HCT116 (cell line): ENCODE measurements around the gene SOD3. TPM values are rescaled to one million over a fixed set of nuclear protein-coding genes. Genes with fewer than 3 reads are reported as not detected.

Experiments
- ATAC-seq: fragments of 200-7000 bp; cut with Tn5 transposase; 2 replicates; pipeline ENCODE4 v1.9.1; 2020; ENCODE audit warnings: mild to moderate bottlenecking, moderate library complexity
- BruUV-seq: library from RNA; stranded (reverse); fragments of 400-500 nt; replicated peaks from 2 replicates; lab custom pipeline; 2021; lab: Mats Ljungman, UMichigan
- CTCF ChIA-PET: fragments of 300-600 bp; sonication (Branson Sonifier 250); formaldehyde crosslinking; loops from one replicate; lab custom pipeline; 2021; ENCODE audit warnings: antibody characterized with exemption; lab: Charles Lee
- POLR2A ChIA-PET: fragments of 300-600, 350-600 bp; sonication (Branson Sonifier 250); formaldehyde crosslinking; loops from one replicate; lab custom pipeline; 2021; ENCODE audit warnings: antibody characterized with exemption; lab: Charles Lee
- RAD21 ChIA-PET, 2 experiments: fragments of 300-600 bp; sonication (Branson Sonifier 250); formaldehyde crosslinking; loops; one replicate each; lab custom pipeline; 2023; ENCODE audit warnings: low total read pairs in 2 of 2; ENCODE audit not compliant: uncharacterized antibody in 2 of 2, unreplicated experiment in 2 of 2, low non-redundant PET in 1 of 2; lab: Charles Lee
- DNase-seq: peaks from one replicate; pipeline ENCODE4 v3.0.0-alpha.2; 2010; ENCODE audit warnings: low read depth, low spot score
- H2AFZ ChIP-seq: fragments of 200-600 bp; shearing (Covaris generic), sonication (generic); 2 replicates; pipeline ENCODE4 v1.6.1; 2017; ENCODE audit warnings: low read depth, mixed run types, mixed read lengths, antibody characterized with exemption, low read length; ENCODE audit not compliant: poor library complexity, severe bottlenecking
- H3K27ac ChIP-seq: 2 replicates; pipeline ENCODE4 v1.5.1; 2012; ENCODE audit warnings: low read depth, low read length
- H3K27me3 ChIP-seq: fragments of 200-600 bp; sonication (generic); 2 replicates; pipeline ENCODE4 v1.6.1; 2016; ENCODE audit warnings: mixed run types, low read length, mixed read lengths; ENCODE audit not compliant: insufficient read depth
- H3K36me3 ChIP-seq, 2 experiments: fragments of 200-500 bp in 1 of 2; fragments of 200-600 bp in 1 of 2; sonication (Bioruptor generic) in 1 of 2; sonication (generic) in 1 of 2; 2 replicates each; pipeline versions ENCODE4 v1.5.1 to v1.6.1; 2014 to 2016; ENCODE audit warnings: low read length in 2 of 2, inconsistent platforms in 1 of 2, mixed read lengths in 1 of 2, mixed run types in 1 of 2; ENCODE audit not compliant: insufficient read depth in 2 of 2, control insufficient read depth in 1 of 2
- H3K4me1 ChIP-seq, 2 experiments: fragments of 200-600 bp in 1 of 2; sonication (generic) in 1 of 2; 2 replicates each; pipeline versions ENCODE4 v1.5.1 to v1.6.1; 2012 to 2017; ENCODE audit warnings: low read length in 2 of 2, inconsistent platforms in 1 of 2, mild to moderate bottlenecking in 1 of 2, mixed read lengths in 1 of 2, mixed run types in 1 of 2, moderate library complexity in 1 of 2; ENCODE audit not compliant: insufficient read depth in 2 of 2, control insufficient read depth in 1 of 2
- H3K4me2 ChIP-seq: fragments of 200-600 bp; sonication (generic); 2 replicates; pipeline ENCODE4 v1.6.1; 2017; ENCODE audit warnings: mixed run types, low read length, mixed read lengths
- H3K4me3 ChIP-seq, 2 experiments: fragments of 200-600 bp in 1 of 2; sonication (generic) in 1 of 2; replicated peaks in 1 of 2; 2 replicates each; pipeline ENCODE4 v1.5.1; 2011 to 2016; ENCODE audit warnings: low read length in 2 of 2, control low read depth in 1 of 2, low read depth in 1 of 2, mild to moderate bottlenecking in 1 of 2, mixed read lengths in 1 of 2, mixed run types in 1 of 2
- H3K79me2 ChIP-seq: fragments of 200-600 bp; sonication (generic); 2 replicates; pipeline ENCODE4 v1.6.1; 2017; ENCODE audit warnings: mild to moderate bottlenecking, mixed run types, low read length, moderate library complexity, mixed read lengths; ENCODE audit not compliant: insufficient read depth
- H3K9ac ChIP-seq: fragments of 200-600 bp; sonication (generic); 2 replicates; pipeline ENCODE4 v1.6.1; 2016; ENCODE audit warnings: low read length, mixed read lengths
- H3K9me2 ChIP-seq: fragments of 200-600 bp; sonication (generic), shearing (Covaris generic); 2 replicates; pipeline ENCODE4 v1.6.1; 2017; ENCODE audit warnings: mixed run types, mild to moderate bottlenecking, moderate library complexity; ENCODE audit not compliant: insufficient read depth
- H3K9me3 ChIP-seq, 2 experiments: fragments of 200-500 bp in 1 of 2; fragments of 200-600 bp in 1 of 2; sonication (Bioruptor generic) in 1 of 2; sonication (generic) in 1 of 2; 2 replicates each; pipeline ENCODE4 v1.6.1; 2014 to 2017; ENCODE audit warnings: low read length in 2 of 2, mixed read lengths in 2 of 2, inconsistent platforms in 1 of 2, low read depth in 1 of 2, mild to moderate bottlenecking in 1 of 2, mixed run types in 1 of 2, moderate library complexity in 1 of 2; ENCODE audit not compliant: control insufficient read depth in 1 of 2, insufficient read depth in 1 of 2
- H4K20me1 ChIP-seq: fragments of 200-600 bp; sonication (generic), shearing (Covaris generic); 2 replicates; pipeline ENCODE4 v1.6.1; 2017; ENCODE audit warnings: mixed run types, mild to moderate bottlenecking, moderate library complexity; ENCODE audit not compliant: insufficient read depth
- CBX3 ChIP-seq: IDR thresholded peaks from 2 replicates; pipeline ENCODE4 v1.6.1; 2012; ENCODE audit warnings: low read depth
- EGR1 ChIP-seq: IDR thresholded peaks from 2 replicates; pipeline ENCODE4 v1.6.1; 2012; ENCODE audit warnings: low read depth
- ELF1 ChIP-seq: IDR thresholded peaks from 2 replicates; pipeline ENCODE4 v1.6.1; 2012; ENCODE audit warnings: low read depth, borderline replicate concordance
- EZH2 ChIP-seq: fragments of 200-600 bp; sonication (generic); IDR thresholded peaks from 2 replicates; pipeline ENCODE4 v1.6.1; 2017; ENCODE audit warnings: antibody characterized with exemption, mixed run types
- JUND ChIP-seq: IDR thresholded peaks from 2 replicates; pipeline ENCODE4 v1.6.1; 2012
- POLR2AphosphoS5 ChIP-seq: IDR thresholded peaks from 2 replicates; pipeline ENCODE4 v1.6.1; 2011; ENCODE audit warnings: mild to moderate bottlenecking, low read depth, low read length, moderate library complexity
- SIN3A ChIP-seq: IDR thresholded peaks from 2 replicates; pipeline ENCODE4 v1.6.1; 2012; ENCODE audit warnings: low read depth
- SP1 ChIP-seq: IDR thresholded peaks from 2 replicates; pipeline ENCODE4 v1.6.1; 2012; ENCODE audit warnings: low read depth
- SRF ChIP-seq: IDR thresholded peaks from 2 replicates; pipeline ENCODE4 v1.6.1; 2012; ENCODE audit warnings: low read depth
- ZNF274 ChIP-seq: fragments of 200-500 bp; sonication (Bioruptor generic); IDR thresholded peaks from 2 replicates; pipeline ENCODE4 v1.6.1; 2014; ENCODE audit warnings: mild to moderate bottlenecking, low read depth, low read length, inconsistent platforms
- intact Hi-C: fragments of 100-400 bp; cut with micrococcal nuclease; formaldehyde crosslinking; loops from 2 replicates; pipeline ENCODE4 v1.10.0; 2022
- total RNA-seq: library from RNA; stranded (reverse); gene quantifications from one replicate; pipeline ENCODE4 v1.2.1, GENCODE V29; 2021; ENCODE audit not compliant: unreplicated experiment
- TF ChIP-seq, protein P1 (sequence below): IDR thresholded peaks from 2 replicates; pipeline ENCODE4 v1.6.1; 2012

Gene SOD3
- total RNA-seq, 1 experiment from 2014 or later = 0.25 TPM

DNA sequence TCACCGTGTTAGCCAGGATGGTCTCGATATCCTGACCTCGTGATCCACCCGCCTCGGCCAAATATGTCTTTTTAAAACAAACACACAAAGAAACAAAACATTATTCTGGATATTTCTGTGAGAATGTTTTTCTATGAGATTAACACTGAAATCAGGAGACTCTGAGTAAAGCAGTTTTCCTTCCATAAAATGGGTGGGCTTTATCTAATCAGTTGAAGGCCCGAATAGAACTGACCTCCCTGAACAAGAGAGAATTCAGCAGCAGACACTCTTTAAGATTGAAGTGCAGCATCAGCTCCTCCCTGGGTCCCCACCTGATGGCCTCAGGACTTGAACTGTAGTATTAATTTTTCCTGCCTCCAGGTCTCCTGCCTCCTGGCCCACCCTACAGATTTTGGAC is 22.4 kb upstream of the SOD3 start:
- Histone ChIP-seq H3K4me2 (no peak overlapping the region), H3K9me3 (no peaks in the 10 kb centered on the region), H3K4me1 (peaks cover 0 to 14% of the 10 kb centered on the region in 2 experiments; a peak in 2 of 4 replicates), H3K79me2 (no peaks in the 10 kb centered on the region), H3K4me3 (no peak overlapping the region), H3K36me3 (no peaks in the 10 kb centered on the region), H3K27me3 (no peaks in the 10 kb centered on the region), H3K27ac (no peak overlapping the region), H3K9me2 (no peaks in the 10 kb centered on the region), H4K20me1 (no peaks in the 10 kb centered on the region), H3K9ac (no peak overlapping the region), H2AFZ (no peak overlapping the region)
- no TSS peak for BruUV-seq
- ChIA-PET RAD21 (no interaction called here), POLR2A (no interaction called here), CTCF (no interaction called here)
- TF ChIP-seq SP1 (no peak), ELF1 (no peak), EZH2 (no peak), EGR1 (no peak), SIN3A (no peak), POLR2AphosphoS5 (no peak), ZNF274 (no peak), CBX3 (no peak)
- TF ChIP-seq, protein P1, sequence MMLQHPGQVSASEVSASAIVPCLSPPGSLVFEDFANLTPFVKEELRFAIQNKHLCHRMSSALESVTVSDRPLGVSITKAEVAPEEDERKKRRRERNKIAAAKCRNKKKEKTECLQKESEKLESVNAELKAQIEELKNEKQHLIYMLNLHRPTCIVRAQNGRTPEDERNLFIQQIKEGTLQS = no peak
- intact Hi-C loops = no loop called here
- DNase-seq (no peak), ATAC-seq (no peak)

DNA sequence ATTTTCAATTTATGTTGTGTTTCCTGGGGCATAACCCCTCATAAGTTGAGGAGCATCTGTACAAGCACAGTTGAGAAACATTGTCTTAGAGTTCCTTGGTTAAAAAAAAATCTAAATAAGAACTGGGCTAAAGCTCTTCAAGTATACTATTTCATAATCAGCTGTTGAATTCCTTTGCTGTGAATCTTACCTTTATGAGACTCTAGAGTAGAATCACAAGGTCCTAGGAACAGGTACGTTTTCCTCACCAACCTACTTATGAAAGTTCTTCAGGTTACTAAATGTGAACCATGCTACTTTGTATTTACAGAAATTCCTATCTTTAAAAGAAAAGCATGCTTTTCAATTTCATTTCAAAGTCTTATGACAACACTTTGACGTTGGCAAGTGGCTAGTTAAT is 20.9 kb upstream of the SOD3 start:
- no peaks in the 10 kb centered on the region; the same call in 1 of the 2 replicates for H3K27me3 ChIP-seq
- no peak for DNase-seq
- no peak overlapping the region for H3K4me3 ChIP-seq
- H3K9me3 ChIP-seq = no peaks in the 10 kb centered on the region
- intact Hi-C loops = no loop called here
- ChIA-PET RAD21 (no interaction called here), CTCF (no interaction called here)
- no peaks in the 10 kb centered on the region for H3K9me2 ChIP-seq
- no TSS peak for BruUV-seq
- TF ChIP-seq SP1 (no peak), JUND (no peak), SRF (no peak)
- TF ChIP-seq, all 23 proteins: peak for 0
- Histone ChIP-seq H3K4me1 (peaks cover 0 to 14% of the 10 kb centered on the region in 2 experiments; a peak in 2 of 4 replicates), H3K4me2 (no peak overlapping the region), H3K36me3 (no peaks in the 10 kb centered on the region), H4K20me1 (no peaks in the 10 kb centered on the region), H3K79me2 (no peaks in the 10 kb centered on the region), H2AFZ (no peak overlapping the region), H3K9ac (no peak overlapping the region), H3K27ac (no peak overlapping the region)
- ATAC-seq = no peak
- POLR2A ChIA-PET = no interaction called here
